K562 (cell line): ENCODE results near the gene TAF15. TPM values are rescaled to one million over a fixed set of nuclear protein-coding genes. Genes with fewer than 3 reads are reported as not detected.

Experiments
- ATAC-seq: fragments of 200-7000 bp; cut with Tn5 transposase; 3 replicates; pipeline ENCODE4 v1.9.1; 2020; ENCODE audit warnings: moderate library complexity
- BruUV-seq: library from RNA; stranded (reverse); fragments of 400-500 nt; replicated peaks from 2 replicates; lab custom pipeline; 2021; lab: Mats Ljungman, UMichigan
- CTCF ChIA-PET: fragments of 300-600 bp; formaldehyde crosslinking; extraction: SDS; loops from one replicate; lab custom pipeline; 2021; ENCODE audit warnings: low intra/inter-chr PET ratio; lab: Yijun Ruan, JAX
- POLR2A ChIA-PET: fragments of 300-600, 350-650 bp; sonication (Branson Sonifier 250); formaldehyde crosslinking; extraction: SDS; loops from one replicate; lab custom pipeline; 2021; ENCODE audit warnings: antibody characterized with exemption, inconsistent platforms; lab: Yijun Ruan, JAX
- DNase-seq, 4 experiments: peaks; one replicate each; pipeline versions ENCODE4 v3.0.0 to v3.0.0-alpha.2; 2011 to 2018; ENCODE audit warnings: low spot score in 3 of 4, mixed read lengths in 3 of 4; ENCODE audit errors: extremely low read depth in 1 of 4
- FAIRE-seq: peaks from 2 replicates; lab custom pipeline; 2011; peaks lifted over from hg19 to GRCh38; lab: Jason Lieb, UNC
- H2AFZ ChIP-seq: 2 replicates; pipeline ENCODE4 v1.6.0; 2011; ENCODE audit warnings: low read depth, low read length, control low read depth, inconsistent platforms
- H3K27ac ChIP-seq: fragments of 200-600 bp; 3 replicates; pipeline ENCODE4 v1.8.0; 2011; ENCODE audit warnings: low read depth, mild to moderate bottlenecking, control low read depth, inconsistent platforms, low read length, moderate library complexity, mixed read lengths; ENCODE audit errors: extremely low read depth
- H3K27me3 ChIP-seq, 2 experiments: fragments of 300-600 bp in 1 of 2; 2 replicates in 1 of 2; 3 replicates in 1 of 2; pipeline versions ENCODE4 v1.6.0 to v1.8.0; 2011; ENCODE audit warnings: inconsistent platforms in 2 of 2, low read length in 2 of 2, mild to moderate bottlenecking in 1 of 2, mixed read lengths in 1 of 2, moderate library complexity in 1 of 2; ENCODE audit not compliant: control insufficient read depth in 2 of 2, insufficient read depth in 2 of 2
- H3K36me3 ChIP-seq: fragments of 300-600 bp; 3 replicates; pipeline ENCODE4 v1.8.0; 2011; ENCODE audit warnings: mild to moderate bottlenecking, low read length, inconsistent platforms; ENCODE audit not compliant: control insufficient read depth, insufficient read depth
- H3K4me1 ChIP-seq, 2 experiments: fragments of 200-600 bp in 1 of 2; replicated peaks in 1 of 2; 2 replicates in 1 of 2; 3 replicates in 1 of 2; pipeline versions ENCODE4 v1.5.1 to v1.8.0; 2011; ENCODE audit warnings: inconsistent platforms in 2 of 2, low read length in 2 of 2, mild to moderate bottlenecking in 1 of 2, mixed read lengths in 1 of 2, moderate library complexity in 1 of 2; ENCODE audit not compliant: control insufficient read depth in 2 of 2, insufficient read depth in 2 of 2
- H3K4me2 ChIP-seq: 2 replicates; pipeline ENCODE4 v1.6.1; 2011; ENCODE audit warnings: low read length, control low read depth, inconsistent platforms, mixed read lengths; ENCODE audit not compliant: insufficient read depth
- H3K4me3 ChIP-seq: fragments of 200-600 bp; sonication (generic), shearing (Covaris generic); 2 replicates; pipeline ENCODE4 v1.5.1; 2016; ENCODE audit warnings: control low read depth, inconsistent platforms
- H3K79me2 ChIP-seq: fragments of 200-600 bp; 3 replicates; pipeline ENCODE4 v1.8.0; 2011; ENCODE audit warnings: low read length, inconsistent platforms; ENCODE audit not compliant: control insufficient read depth, insufficient read depth
- H3K9ac ChIP-seq, 2 experiments: 2 replicates each; pipeline versions ENCODE4 v1.6.0 to v1.6.1; 2011; ENCODE audit warnings: low read depth in 2 of 2, low read length in 2 of 2, control low read depth in 1 of 2, inconsistent platforms in 1 of 2, mild to moderate bottlenecking in 1 of 2, mixed read lengths in 1 of 2; ENCODE audit not compliant: insufficient read depth in 1 of 2
- H3K9me1 ChIP-seq: one replicate; pipeline ENCODE4 v1.6.0; 2011; ENCODE audit warnings: inconsistent platforms, mild to moderate bottlenecking, low read length, moderate library complexity; ENCODE audit not compliant: control insufficient read depth, insufficient read depth
- H3K9me3 ChIP-seq: replicated peaks from 2 replicates; pipeline ENCODE4 v1.5.1; 2011; ENCODE audit warnings: low read depth, low read length, inconsistent platforms; ENCODE audit not compliant: control insufficient read depth, insufficient read depth
- H4K20me1 ChIP-seq: replicated peaks from 2 replicates; pipeline ENCODE4 v1.6.1; 2011; ENCODE audit warnings: low read length, inconsistent platforms, mixed read lengths; ENCODE audit not compliant: control insufficient read depth, insufficient read depth
- CEBPB ChIP-seq: fragments of 450-650 bp; IDR thresholded peaks from 2 replicates; pipeline ENCODE4 v1.6.1; 2016; ENCODE audit warnings: missing genetic modification characterization, missing compliant biosample characterization
- CREB1 ChIP-seq, 2 experiments: sonication (generic) in 1 of 2; formaldehyde crosslinking in 1 of 2; IDR thresholded peaks; 2 replicates each; pipeline versions ENCODE4 v1.6.1 to v1.8.0; 2012 to 2022; ENCODE audit warnings: inconsistent platforms in 1 of 2, mild to moderate bottlenecking in 1 of 2, missing genetic modification reagents in 1 of 2, moderate library complexity in 1 of 2
- HDGF ChIP-seq: fragments of 450-650 bp; IDR thresholded peaks from 2 replicates; pipeline ENCODE4 v1.6.1; 2016
- KDM5B ChIP-seq: fragments of 200-600 bp; sonication (generic); IDR thresholded peaks from 2 replicates; pipeline ENCODE4 v1.6.1; 2012; ENCODE audit warnings: low read depth, mild to moderate bottlenecking, moderate library complexity, low read length, control low read depth, inconsistent platforms; ENCODE audit not compliant: insufficient replicate concordance
- MYBL2 ChIP-seq, 2 experiments: fragments of 450-650 bp in 1 of 2; sonication (generic) in 1 of 2; formaldehyde crosslinking in 1 of 2; IDR thresholded peaks; 2 replicates each; pipeline versions ENCODE4 v1.6.1 to v1.8.1; 2017 to 2022; ENCODE audit warnings: borderline replicate concordance in 1 of 2, inconsistent platforms in 1 of 2, low read depth in 1 of 2, mild to moderate bottlenecking in 1 of 2, missing genetic modification reagents in 1 of 2, moderate library complexity in 1 of 2
- ZNF384 ChIP-seq: IDR thresholded peaks from 2 replicates; pipeline ENCODE4 v1.6.1; 2012; ENCODE audit warnings: low read depth, low read length, improper control_type of control experiment
- ZNF75A ChIP-seq: fragments of 450-650 bp; formaldehyde crosslinking; IDR thresholded peaks from 2 replicates; pipeline ENCODE4 v1.4.0; 2020; ENCODE audit warnings: mild to moderate bottlenecking
- WGBS: fragments of 100-300 bp; shearing (Covaris generic); methylation state at CpG from one replicate; pipeline ENCODE4 v1.1.6; 2016; ENCODE audit warnings: low coverage, mixed read lengths; ENCODE audit not compliant: insufficient coverage; ENCODE audit errors: missing lambda C conversion rate; 5-methylcytosine and 5-hydroxymethylcytosine counted together
- in situ Hi-C: fragments of 300-500 bp; cut with MboI; formaldehyde crosslinking; loops from 4 replicates; pipeline ENCODE4 v1.15.0; 2018; ENCODE audit warnings: inconsistent platforms, mixed read lengths
- intact Hi-C: fragments of 100-400 bp; cut with micrococcal nuclease; formaldehyde crosslinking; loops from 2 replicates; pipeline ENCODE4 v1.14.2; 2022
- polyA plus RNA-seq, 8 experiments: library from polyadenylated mRNA; depleted of rRNA in 4 of 8; stranded (reverse) in 5 of 8; unstranded in 3 of 8; fragments of >200 nt; fragmentation: Nextera tagmentation in 2 of 8; fragmentation: Illumina TruSeq in 1 of 8; extraction: Ambion mirVana in 2 of 8; extraction: Trizol in 1 of 8; gene quantifications; 2 replicates each; pipeline versions ENCODE4 v1.2.1 to v1.2.3, GENCODE V29; 2011 to 2014; ENCODE audit warnings: inconsistent platforms in 1 of 8, missing spikeins in 1 of 8
- total RNA-seq, 7 experiments: library from RNA; depleted of rRNA in 6 of 7; stranded (reverse); fragments of >200 nt in 6 of 7; fragmentation: Illumina TruSeq in 2 of 7; extraction: Trizol in 2 of 7; gene quantifications; 2 replicates each; pipeline versions ENCODE4 v1.2.1 to v1.2.3, GENCODE V29; 2011 to 2021; ENCODE audit warnings: low replicate concordance in 1 of 7

The TAF15 gene
- total and polyA plus RNA-seq, 9 of the 15 experiments (the other 6 are each of a cell fraction or from before 2014, with no cell fraction given), result 4.1 to 272 (median 56.8) TPM

GRCh38 chr17:35812456-35812855 lies 3.2 kb downstream of the TAF15 start:
- peak; percentile 59; the same call in 1 of the 2 replicates for TF ChIP-seq CEBPB (tag)
- no peak for TF ChIP-seq KDM5B
- FAIRE-seq (no peak), ATAC-seq (no peak), DNase-seq (no peak)
- Histone ChIP-seq H3K4me3 (no peak overlapping the region), H3K4me2 (no peak overlapping the region), H3K9me1 (no peaks in the 10 kb centered on the region), H3K9me3 (no peaks in the 10 kb centered on the region), H3K27me3 (no peaks in the 10 kb centered on the region), H3K4me1 (peaks cover 9 to 16% of the 10 kb centered on the region in 2 experiments; a peak in 4 of 5 replicates), H3K9ac (no peak overlapping the region), H4K20me1 (peaks cover 18% of the 10 kb centered on the region; the same call in 1 of the 2 replicates), H3K79me2 (peaks cover 91% of the 10 kb centered on the region), H3K27ac (no peak overlapping the region), H2AFZ (no peak overlapping the region), H3K36me3 (peaks cover 62% of the 10 kb centered on the region)
- POLR2A ChIA-PET, result interaction anchor here (0.6 kb wide), 1 partner anchor 8 kb away, joined by 3 read pairs; no protein-coding TSS in a partner anchor
- intact Hi-C loops (no loop called here), in situ Hi-C loops (no loop called here)
- no TSS peak for BruUV-seq
- 31% methylated on average over 1 of the region's 5 CpGs for WGBS
- CTCF ChIA-PET, result no interaction called here

- Histone ChIP-seq H3K4me3 (no peak overlapping the region), H3K27ac (no peak overlapping the region), H2AFZ (no peak overlapping the region), H3K9ac (no peak overlapping the region), H3K4me2 (no peak overlapping the region), H3K36me3 (peaks cover 92% of the 10 kb centered on the region), H3K9me3 (no peaks in the 10 kb centered on the region), H3K4me1 (peaks cover 4 to 6% of the 10 kb centered on the region in 2 experiments; a peak in 2 of 5 replicates), H3K79me2 (peaks cover 92% of the 10 kb centered on the region), H3K27me3 (no peaks in the 10 kb centered on the region), H4K20me1 (peaks cover 5% of the 10 kb centered on the region; the same call in 1 of the 2 replicates), H3K9me1 (no peaks in the 10 kb centered on the region)
- ChIA-PET CTCF (no interaction called here), POLR2A (interaction anchor here (0.8 to 4.4 kb wide), 2 partner anchors 7 to 30 kb away, joined by 3 to 24 read pairs; partner anchors contain the start of gene TAF15)
- TF ChIP-seq HDGF, result no peak
- TF ChIP-seq MYBL2 (IDR thresholded peaks at IDR 0.05; ENCODE audit: low read depth), result no peak
- no peak for TF ChIP-seq MYBL2 (CRISPR knock-in tag; IDR thresholded peaks at IDR 0.05; ENCODE audit: borderline replicate concordance)
- TF ChIP-seq CREB1 (IDR thresholded peaks at IDR 0.05), result no peak
- no peak for TF ChIP-seq CREB1 (CRISPR knock-in tag; IDR thresholded peaks at IDR 0.05)
- no peak for TF ChIP-seq ZNF75A (CRISPR knock-in tag)
- TF ChIP-seq ZNF384, result 0 out of 2 replicates have a peak, but pooled peaks have one; percentile 6
- intact Hi-C loops, result no loop called here
- ATAC-seq (no peak), FAIRE-seq (no peak), DNase-seq (no peak)
- BruUV-seq, result no TSS peak
- WGBS, result 79% methylated on average over 5 of the region's 5 CpGs
- in situ Hi-C loops, result no loop called here
Measured at GRCh38 chr17:35816723-35817122, 7.4 kb downstream of the TAF15 start.
